Neural cell (in vitro differentiated cells): ENCODE data around the gene LRPPRC.

ENCODE experiments used
- CTCF ChIP-seq: fragments of 450-650 bp; IDR thresholded peaks from 2 replicates; pipeline ENCODE4 v1.5.1; 2014; ENCODE audit warnings: antibody characterized with exemption, mild to moderate bottlenecking, moderate library complexity; ENCODE audit not compliant: poor library complexity, severe bottlenecking
- EP300 ChIP-seq: fragments of 450-650 bp; conservative IDR thresholded peaks from 2 replicates; pipeline ENCODE4 v1.6.1; 2014; ENCODE audit warnings: antibody characterized with exemption, mild to moderate bottlenecking, moderate library complexity; ENCODE audit not compliant: poor library complexity, severe bottlenecking
- EZH2 ChIP-seq: fragments of 200-600, 300-800 bp; shearing (Covaris generic), sonication (generic); IDR thresholded peaks from 2 replicates; pipeline ENCODE4 v1.6.1; 2014; ENCODE audit warnings: antibody characterized with exemption, low read length, borderline replicate concordance, mild to moderate bottlenecking; ENCODE audit not compliant: insufficient read depth, poor library complexity, severe bottlenecking
- POLR2AphosphoS5 ChIP-seq: IDR thresholded peaks from 2 replicates; pipeline ENCODE4 v1.6.1; 2012
- RAD21 ChIP-seq: fragments of 450-650 bp; conservative IDR thresholded peaks from 2 replicates; pipeline ENCODE4 v1.6.1; 2014; ENCODE audit warnings: antibody characterized with exemption, mild to moderate bottlenecking, moderate library complexity
- REST ChIP-seq: IDR thresholded peaks from 2 replicates; pipeline ENCODE4 v1.6.1; 2012; ENCODE audit warnings: borderline replicate concordance
- SMC3 ChIP-seq: fragments of 450-650 bp; conservative IDR thresholded peaks from 2 replicates; pipeline ENCODE4 v1.6.1; 2014; ENCODE audit warnings: antibody characterized with exemption, mild to moderate bottlenecking, moderate library complexity; ENCODE audit not compliant: poor library complexity
- TAF1 ChIP-seq: IDR thresholded peaks from 2 replicates; pipeline ENCODE4 v1.6.1; 2012; ENCODE audit warnings: low read depth

- TF ChIP-seq CTCF (no peak), EP300 (no peak), POLR2AphosphoS5 (no peak), REST (no peak), EZH2 (no peak), SMC3 (no peak), TAF1 (no peak), RAD21 (no peak)
Measured at GRCh38 chr2:43848214-43848613, 147.6 kb downstream of the LRPPRC start.
